ENCODE data around the gene FOXI1. TPM values are rescaled to one million over a fixed set of nuclear protein-coding genes. Genes with fewer than 3 reads are reported as not detected.

FOXI1 gene
- total and polyA plus RNA-seq, 2 donors (not counting 3 experiments of a cell fraction or from before 2014, with no cell fraction given) = not detected

DNA sequence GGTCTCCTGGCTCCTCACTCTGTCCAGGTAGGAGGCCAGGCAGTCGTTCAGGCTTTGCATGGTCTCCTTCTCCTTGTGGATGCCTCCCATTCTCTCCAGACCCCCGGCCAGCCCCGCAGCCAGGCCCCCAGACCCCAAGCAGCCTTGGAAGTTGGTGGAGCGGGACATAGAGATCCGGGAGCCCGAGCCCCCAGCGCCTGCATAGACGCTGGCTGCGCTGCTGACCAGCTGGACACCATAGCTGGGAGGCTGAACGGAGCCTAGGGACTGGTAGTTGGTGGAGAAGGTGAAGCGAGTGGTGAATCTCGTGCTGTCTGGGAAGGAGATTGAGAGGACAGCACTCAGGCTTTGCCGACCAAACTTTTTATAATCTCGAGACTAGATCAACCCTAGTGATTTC, 35.9 kb downstream of the FOXI1 start:
- no peaks in the 10 kb centered on the region for H3K9me1 ChIP-seq (replicated peaks; ENCODE audit: control insufficient read depth, extremely low read depth, insufficient read depth, low read length)
- H3K9ac ChIP-seq (replicated peaks; ENCODE audit: extremely low read depth, insufficient read depth, low read length) = no peak overlapping the region
- no peak overlapping the region for H3K4me3 ChIP-seq (replicated peaks in 1 of 3; ENCODE audit: insufficient read depth in 1 of 3, low read depth in 1 of 3, low read length in 3 of 3)
- no peak for DNase-seq (ENCODE audit: low read depth, low spot score)
- POLR2A ChIA-PET = no interaction called here
- dilution Hi-C loops (cut with MboI; ENCODE audit: extremely low pct_ligation_motif_present, low sequenced_read_pairs) = no loop called here
- H3K27me3 ChIP-seq (ENCODE audit: control insufficient read depth in 2 of 2, insufficient read depth in 2 of 2, low read length in 2 of 2) = no peaks in the 10 kb centered on the region
- H3K9me3 ChIP-seq (replicated peaks; ENCODE audit: control insufficient read depth, insufficient read depth, low read length) = no peaks in the 10 kb centered on the region
- TF ChIP-seq MYC (IDR thresholded peaks at IDR 0.05; ENCODE audit: low read depth, low read length) = no peak
- TF ChIP-seq FOS (IDR thresholded peaks at IDR 0.05; ENCODE audit: borderline replicate concordance, insufficient read depth, low read length) = no peak
- no peak for TF ChIP-seq POLR2A (IDR thresholded peaks at IDR 0.05; ENCODE audit: low read depth, low read length)
- TF ChIP-seq JUN (IDR thresholded peaks at IDR 0.05; ENCODE audit: borderline replicate concordance, insufficient read depth, insufficient read length, low read depth) = no peak
- H3K27ac ChIP-seq (ENCODE audit: insufficient read depth, low read depth, low read length) = no peak overlapping the region
- no peak overlapping the region for H2AFZ ChIP-seq (ENCODE audit: low read depth, low read length)
- BruUV-seq (replicated peaks) = no TSS peak
- peaks cover 32% of the 10 kb centered on the region for H3K4me1 ChIP-seq (ENCODE audit: control insufficient read depth, extremely low read depth, insufficient read depth, low read length)
- no peaks in the 10 kb centered on the region for H3K79me2 ChIP-seq (ENCODE audit: control insufficient read depth, insufficient read depth, low read length)
- no peaks in the 10 kb centered on the region for H3K36me3 ChIP-seq (ENCODE audit: control insufficient read depth in 2 of 2, extremely low read depth in 1 of 2, insufficient read depth in 2 of 2, low read length in 2 of 2)
- no peak for FAIRE-seq
- H3K4me2 ChIP-seq (ENCODE audit: insufficient read depth, low read length) = no peak overlapping the region
- no peaks in the 10 kb centered on the region for H4K20me1 ChIP-seq (replicated peaks; ENCODE audit: control insufficient read depth, extremely low read depth, insufficient read depth, low read length)
- CTCF ChIA-PET = interaction anchor here (0.8 to 1.3 kb wide), 2 partner anchors 9 to 20 kb away, joined by 3 to 4 read pairs; no protein-coding TSS in a partner anchor
- intact Hi-C loops (cut with micrococcal nuclease) = no loop called here

GRCh38 chr5:170142196-170142595, 36.5 kb downstream of the FOXI1 start:
- FAIRE-seq (no peak), DNase-seq (ENCODE audit: low read depth, low spot score) (no peak)
- no peak overlapping the region for H3K4me3 ChIP-seq (replicated peaks in 1 of 3; ENCODE audit: insufficient read depth in 1 of 3, low read depth in 1 of 3, low read length in 3 of 3)
- TF ChIP-seq MYC (IDR thresholded peaks at IDR 0.05; ENCODE audit: low read depth, low read length) (no peak), POLR2A (IDR thresholded peaks at IDR 0.05; ENCODE audit: low read depth, low read length) (no peak), FOS (IDR thresholded peaks at IDR 0.05; ENCODE audit: borderline replicate concordance, insufficient read depth, low read length) (no peak), GATA2 (IDR thresholded peaks at IDR 0.05; ENCODE audit: insufficient read depth, insufficient read length, low read depth, low read length) (no peak), EZH2 (IDR thresholded peaks at IDR 0.05; ENCODE audit: borderline replicate concordance, low read depth, low read length, severe bottlenecking) (no peak), JUN (IDR thresholded peaks at IDR 0.05; ENCODE audit: borderline replicate concordance, insufficient read depth, insufficient read length, low read depth) (no peak), MAX (IDR thresholded peaks at IDR 0.05; ENCODE audit: insufficient read depth, insufficient read length) (no peak), POLR2AphosphoS5 (IDR thresholded peaks at IDR 0.05; ENCODE audit: insufficient read depth, low read depth, low read length) (no peak), CTCF (IDR thresholded peaks at IDR 0.05; ENCODE audit: extremely low read depth in 1 of 2, insufficient read depth in 1 of 2, low read depth in 1 of 2, low read length in 2 of 2) (no peak)
- intact Hi-C loops (cut with micrococcal nuclease) (no loop called here), dilution Hi-C loops (cut with MboI; ENCODE audit: extremely low pct_ligation_motif_present, low sequenced_read_pairs) (no loop called here)
- H4K20me1 ChIP-seq (replicated peaks; ENCODE audit: control insufficient read depth, extremely low read depth, insufficient read depth, low read length) = no peaks in the 10 kb centered on the region
- no peaks in the 10 kb centered on the region for H3K9me3 ChIP-seq (replicated peaks; ENCODE audit: control insufficient read depth, insufficient read depth, low read length)
- ChIA-PET CTCF (interaction anchor here (0.8 to 1.8 kb wide), 3 partner anchors 10 to 42 kb away, joined by 3 to 4 read pairs (median 4); no protein-coding TSS in a partner anchor), POLR2A (no interaction called here)
- no peaks in the 10 kb centered on the region for H3K27me3 ChIP-seq (ENCODE audit: control insufficient read depth in 2 of 2, insufficient read depth in 2 of 2, low read length in 2 of 2)
- no peak overlapping the region for H3K9ac ChIP-seq (replicated peaks; ENCODE audit: extremely low read depth, insufficient read depth, low read length)
- H3K79me2 ChIP-seq (ENCODE audit: control insufficient read depth, insufficient read depth, low read length) = no peaks in the 10 kb centered on the region
- no peaks in the 10 kb centered on the region for H3K36me3 ChIP-seq (ENCODE audit: control insufficient read depth in 2 of 2, extremely low read depth in 1 of 2, insufficient read depth in 2 of 2, low read length in 2 of 2)
- H3K27ac ChIP-seq (ENCODE audit: insufficient read depth, low read depth, low read length) = no peak overlapping the region
- peaks cover 26% of the 10 kb centered on the region for H3K4me1 ChIP-seq (ENCODE audit: control insufficient read depth, extremely low read depth, insufficient read depth, low read length)
- H3K9me1 ChIP-seq (replicated peaks; ENCODE audit: control insufficient read depth, extremely low read depth, insufficient read depth, low read length) = no peaks in the 10 kb centered on the region
- H3K4me2 ChIP-seq (ENCODE audit: insufficient read depth, low read length) = no peak overlapping the region
- no peak overlapping the region for H2AFZ ChIP-seq (ENCODE audit: low read depth, low read length)
- no TSS peak for BruUV-seq (replicated peaks)
